ENCODE measurements around the gene SLC52A3. TPM values are rescaled to one million over a fixed set of nuclear protein-coding genes. Genes with fewer than 3 reads are reported as not detected.
"Not testable (repeated sequence)": the region's sequence is repeated elsewhere in the genome, so short reads cannot be mapped to it uniquely, and the experiment has no call there.

SLC52A3 gene
- total RNA-seq, 1 donor from 2014 or later, result 0.38 TPM

- no peak for DNase-seq (ENCODE audit: low spot score, unreplicated experiment)
- Mint-ChIP-seq H3K27me3 (peaks cover 53% of the 10 kb centered on the region), H3K27ac (no peak overlapping the region), H3K4me3 (ENCODE audit: low read depth) (no peak overlapping the region), H3K4me1 (ENCODE audit: low read depth) (peaks cover 3% of the 10 kb centered on the region), H3K36me3 (ENCODE audit: insufficient read depth) (no peaks in the 10 kb centered on the region), H3K9me3 (ENCODE audit: low read depth) (no peaks in the 10 kb centered on the region)
- TF ChIP-seq, protein P1, sequence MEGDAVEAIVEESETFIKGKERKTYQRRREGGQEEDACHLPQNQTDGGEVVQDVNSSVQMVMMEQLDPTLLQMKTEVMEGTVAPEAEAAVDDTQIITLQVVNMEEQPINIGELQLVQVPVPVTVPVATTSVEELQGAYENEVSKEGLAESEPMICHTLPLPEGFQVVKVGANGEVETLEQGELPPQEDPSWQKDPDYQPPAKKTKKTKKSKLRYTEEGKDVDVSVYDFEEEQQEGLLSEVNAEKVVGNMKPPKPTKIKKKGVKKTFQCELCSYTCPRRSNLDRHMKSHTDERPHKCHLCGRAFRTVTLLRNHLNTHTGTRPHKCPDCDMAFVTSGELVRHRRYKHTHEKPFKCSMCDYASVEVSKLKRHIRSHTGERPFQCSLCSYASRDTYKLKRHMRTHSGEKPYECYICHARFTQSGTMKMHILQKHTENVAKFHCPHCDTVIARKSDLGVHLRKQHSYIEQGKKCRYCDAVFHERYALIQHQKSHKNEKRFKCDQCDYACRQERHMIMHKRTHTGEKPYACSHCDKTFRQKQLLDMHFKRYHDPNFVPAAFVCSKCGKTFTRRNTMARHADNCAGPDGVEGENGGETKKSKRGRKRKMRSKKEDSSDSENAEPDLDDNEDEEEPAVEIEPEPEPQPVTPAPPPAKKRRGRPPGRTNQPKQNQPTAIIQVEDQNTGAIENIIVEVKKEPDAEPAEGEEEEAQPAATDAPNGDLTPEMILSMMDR (IDR thresholded peaks at IDR 0.05; ENCODE audit: unreplicated experiment), result no peak
Measured at GRCh38 chr20:730005-730404, 38.3 kb downstream of the SLC52A3 start.

DNA sequence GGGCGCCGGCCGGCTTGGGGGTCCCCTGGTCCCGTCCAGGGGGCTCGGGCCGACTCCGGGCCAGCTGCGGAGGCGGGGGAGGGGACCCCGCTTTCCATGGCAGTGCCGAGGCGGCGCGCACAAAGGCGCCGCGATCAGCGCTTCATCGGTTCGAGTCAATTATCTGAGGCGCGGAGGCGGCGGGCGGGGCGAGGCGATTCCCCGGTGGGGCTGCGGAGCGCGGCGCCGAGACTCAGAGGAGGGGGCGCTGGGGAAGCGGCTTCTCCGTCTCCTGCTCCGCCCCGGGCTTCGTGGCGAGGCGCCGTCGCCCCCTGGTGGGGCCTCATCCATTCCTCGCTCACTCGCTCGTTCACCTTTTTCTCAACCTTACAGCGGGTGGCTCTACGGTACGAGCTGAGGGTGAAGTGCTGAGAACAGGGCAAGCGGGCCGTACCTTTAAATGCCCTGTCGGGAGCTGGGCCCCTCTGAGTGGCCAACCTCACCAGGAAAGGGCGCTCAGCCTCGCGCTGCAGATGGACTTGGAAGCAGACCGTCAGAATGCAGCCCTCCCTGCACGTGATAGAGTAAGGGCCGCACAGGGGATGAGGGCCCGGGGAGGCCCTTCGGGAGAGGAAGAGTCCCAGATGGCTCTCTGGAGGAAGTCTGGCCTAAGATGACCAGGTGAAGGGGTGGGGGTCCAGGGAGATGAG, 39.9 kb downstream of the SLC52A3 start:
- TF ChIP-seq, protein P1 (IDR thresholded peaks at IDR 0.05; ENCODE audit: unreplicated experiment), result peak; percentile 85
- Mint-ChIP-seq H3K36me3 (ENCODE audit: insufficient read depth) (no peaks in the 10 kb centered on the region), H3K27ac (no peak overlapping the region), H3K27me3 (peaks cover 65% of the 10 kb centered on the region), H3K9me3 (ENCODE audit: low read depth) (no peaks in the 10 kb centered on the region), H3K4me1 (ENCODE audit: low read depth) (peaks cover 3% of the 10 kb centered on the region), H3K4me3 (ENCODE audit: low read depth) (peak overlapping the region; percentile 62)
- DNase-seq (ENCODE audit: low spot score, unreplicated experiment), result peak; percentile 76

DNA sequence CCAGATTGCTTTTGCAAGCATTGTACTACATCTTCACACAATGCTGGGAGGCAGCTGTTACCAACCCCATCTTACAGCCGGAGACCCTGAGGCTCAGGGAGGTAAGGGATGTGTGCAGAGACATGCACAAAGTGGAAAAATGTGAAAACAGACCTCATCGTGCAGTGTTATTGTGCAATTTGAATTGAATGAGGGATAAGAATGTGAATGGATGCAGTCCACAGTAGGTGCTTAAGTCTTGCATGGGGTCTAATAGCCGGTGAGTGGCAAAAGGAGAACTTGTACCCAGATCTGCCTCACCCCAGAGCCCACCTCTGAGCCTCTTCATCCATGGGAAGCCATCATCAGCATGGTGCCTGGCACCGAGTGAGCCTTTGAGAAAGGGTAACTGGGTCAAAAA, 42.1 kb downstream of the SLC52A3 start:
- H3K4me3 Mint-ChIP-seq (ENCODE audit: low read depth), result no peak overlapping the region
- no peak overlapping the region for H3K27ac Mint-ChIP-seq

GRCh38 chr20:725491-725890, 42.8 kb downstream of the SLC52A3 start:
- DNase-seq (ENCODE audit: low spot score, unreplicated experiment), result no peak
- no peaks in the 10 kb centered on the region for H3K9me3 Mint-ChIP-seq (ENCODE audit: low read depth)
- H3K27me3 Mint-ChIP-seq, result peaks cover 74% of the 10 kb centered on the region
- no peaks in the 10 kb centered on the region for H3K36me3 Mint-ChIP-seq (ENCODE audit: insufficient read depth)
- peaks cover 3% of the 10 kb centered on the region for H3K4me1 Mint-ChIP-seq (ENCODE audit: low read depth)
- H3K27ac Mint-ChIP-seq, result no peak overlapping the region
- TF ChIP-seq, protein P1 (IDR thresholded peaks at IDR 0.05; ENCODE audit: unreplicated experiment), result no peak
- H3K4me3 Mint-ChIP-seq (ENCODE audit: low read depth), result no peak overlapping the region

More for the DNA sequence above, 42.1 kb downstream of the SLC52A3 start:
- DNase-seq (ENCODE audit: low spot score, unreplicated experiment), result no peak
- Mint-ChIP-seq H3K36me3 (ENCODE audit: insufficient read depth) (no peaks in the 10 kb centered on the region), H3K9me3 (ENCODE audit: low read depth) (no peaks in the 10 kb centered on the region), H3K4me1 (ENCODE audit: low read depth) (peaks cover 3% of the 10 kb centered on the region), H3K27me3 (peaks cover 69% of the 10 kb centered on the region)
- TF ChIP-seq, protein P1 (IDR thresholded peaks at IDR 0.05; ENCODE audit: unreplicated experiment), result no peak

DNA sequence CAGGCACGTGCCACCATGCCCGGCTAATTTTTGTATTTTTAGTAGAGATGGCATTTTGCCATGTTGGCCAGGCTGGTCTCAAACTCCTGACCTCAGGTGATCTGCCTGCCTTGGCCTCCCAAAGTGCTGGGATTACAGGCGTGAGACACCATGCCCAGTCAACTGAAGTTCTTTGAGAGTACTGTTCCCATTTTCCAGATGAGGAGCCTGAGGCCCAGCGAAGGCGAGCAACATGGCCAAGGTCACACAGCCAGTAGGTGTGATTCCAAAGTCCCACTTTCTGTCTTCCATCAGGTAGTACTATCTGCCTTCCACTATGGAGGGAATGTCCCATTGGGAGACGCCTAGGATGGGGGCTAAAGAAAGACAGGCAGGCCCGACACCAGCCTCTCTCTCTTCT, 43.5 kb downstream of the SLC52A3 start:
- not testable (repeated sequence) for H3K27ac Mint-ChIP-seq; H3K36me3 Mint-ChIP-seq (ENCODE audit: insufficient read depth); H3K4me1 Mint-ChIP-seq (ENCODE audit: low read depth); DNase-seq (ENCODE audit: low spot score, unreplicated experiment); H3K4me3 Mint-ChIP-seq (ENCODE audit: low read depth); H3K9me3 Mint-ChIP-seq (ENCODE audit: low read depth)
- peaks cover 75% of the 10 kb centered on the region for H3K27me3 Mint-ChIP-seq

- Mint-ChIP-seq H3K27me3 (peaks cover 72% of the 10 kb centered on the region), H3K4me1 (ENCODE audit: low read depth) (peaks cover 3% of the 10 kb centered on the region), H3K36me3 (ENCODE audit: insufficient read depth) (no peaks in the 10 kb centered on the region), H3K9me3 (ENCODE audit: low read depth) (no peaks in the 10 kb centered on the region), H3K4me3 (ENCODE audit: low read depth) (no peak overlapping the region), H3K27ac (no peak overlapping the region)
- DNase-seq (ENCODE audit: low spot score, unreplicated experiment), result no peak
- TF ChIP-seq, protein P1 (IDR thresholded peaks at IDR 0.05; ENCODE audit: unreplicated experiment), result no peak
Measured at GRCh38 chr20:723756-724155, 44.5 kb downstream of the SLC52A3 start.
